Hematopoietic multipotent progenitor cell treated with erythropoietin and hydrocortisone succinate and interleukin-3 and kit ligand, for 17 days (in vitro differentiated cells): ENCODE data around the gene PPP2R2C.

ENCODE experiments used
- DNase-seq: peaks from one replicate; pipeline ENCODE4 v3.0.0-alpha.2; 2015; ENCODE audit warnings: low spot score

The PPP2R2C gene

DNA sequence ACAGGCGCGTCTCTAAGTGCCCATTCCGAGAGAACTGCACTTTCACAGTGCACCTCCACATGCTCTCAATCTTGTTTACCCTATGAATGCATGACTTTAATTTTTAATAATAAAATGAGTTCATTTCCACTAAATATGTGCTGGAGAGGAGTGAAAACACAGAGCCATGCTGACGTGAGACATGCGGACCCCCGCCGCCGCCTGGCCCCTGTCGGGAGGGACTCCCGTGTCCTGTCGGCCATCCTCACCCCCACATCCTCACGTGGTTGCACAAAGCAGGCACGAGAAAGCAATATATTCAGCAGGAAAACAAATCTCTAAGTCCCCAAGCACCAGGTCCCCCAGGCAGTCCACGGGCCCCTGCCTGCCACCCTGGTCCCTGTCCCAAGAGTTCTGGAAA, 23.1 kb downstream of the PPP2R2C start:
- DNase-seq, result no peak

DNA sequence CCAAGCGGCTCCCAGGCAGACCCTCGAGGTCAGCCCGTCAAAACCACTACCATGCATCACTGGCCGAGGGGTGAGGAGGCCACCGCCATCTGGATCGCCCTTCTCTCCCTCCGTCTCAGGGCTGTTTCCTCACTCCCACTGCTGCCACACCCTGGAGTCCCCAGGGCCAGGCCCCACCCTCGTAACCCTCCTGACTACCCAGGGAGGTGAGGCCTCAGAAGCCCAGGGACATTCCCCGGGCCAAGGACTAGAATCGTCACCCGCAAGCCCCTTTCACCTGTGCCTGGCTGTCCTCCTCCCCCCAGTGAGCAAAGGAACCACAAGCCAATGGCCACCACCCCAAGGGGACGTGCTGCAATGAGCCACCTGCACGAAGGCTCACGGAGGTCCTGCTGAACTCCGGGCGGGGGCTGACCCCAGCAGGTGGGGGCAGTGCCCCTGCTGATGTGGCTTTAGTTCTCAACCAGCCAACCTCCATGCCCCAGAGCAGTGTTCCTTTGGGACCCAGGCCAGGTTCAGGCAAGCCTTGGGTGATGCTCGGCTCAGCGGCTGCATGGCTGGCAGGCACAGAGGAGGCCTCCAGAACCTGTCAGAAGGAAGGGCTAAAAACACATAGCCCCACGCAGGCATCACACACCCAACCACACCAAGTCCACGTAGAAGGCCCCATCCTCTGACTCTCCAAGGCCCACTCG, 23.8 kb downstream of the PPP2R2C start:
- no peak for DNase-seq

DNA sequence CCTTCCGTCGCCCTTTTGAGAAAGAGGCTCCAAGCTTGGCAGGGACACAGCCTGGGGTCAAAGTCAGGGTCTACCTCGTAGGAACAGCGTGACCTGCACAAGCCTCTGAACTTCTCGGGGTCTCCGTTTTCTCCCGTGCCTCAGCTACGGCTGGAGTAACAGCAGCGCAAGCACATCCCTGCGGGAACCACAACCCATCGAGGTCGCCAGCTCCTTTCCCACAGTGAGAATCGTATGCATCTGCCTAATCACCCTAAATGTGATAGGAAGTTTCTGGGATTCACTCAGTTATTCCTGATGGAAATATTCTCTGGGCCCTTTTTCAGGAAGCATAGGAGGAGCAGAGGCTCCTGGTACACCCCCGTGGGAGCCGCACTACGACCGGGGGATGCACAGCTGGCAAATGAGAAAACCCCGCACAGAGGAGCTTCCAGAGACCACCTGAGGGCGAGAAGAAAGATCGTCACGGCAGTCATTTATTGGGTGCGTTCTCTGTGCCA, 24.7 kb downstream of the PPP2R2C start:
- DNase-seq, result no peak

DNA sequence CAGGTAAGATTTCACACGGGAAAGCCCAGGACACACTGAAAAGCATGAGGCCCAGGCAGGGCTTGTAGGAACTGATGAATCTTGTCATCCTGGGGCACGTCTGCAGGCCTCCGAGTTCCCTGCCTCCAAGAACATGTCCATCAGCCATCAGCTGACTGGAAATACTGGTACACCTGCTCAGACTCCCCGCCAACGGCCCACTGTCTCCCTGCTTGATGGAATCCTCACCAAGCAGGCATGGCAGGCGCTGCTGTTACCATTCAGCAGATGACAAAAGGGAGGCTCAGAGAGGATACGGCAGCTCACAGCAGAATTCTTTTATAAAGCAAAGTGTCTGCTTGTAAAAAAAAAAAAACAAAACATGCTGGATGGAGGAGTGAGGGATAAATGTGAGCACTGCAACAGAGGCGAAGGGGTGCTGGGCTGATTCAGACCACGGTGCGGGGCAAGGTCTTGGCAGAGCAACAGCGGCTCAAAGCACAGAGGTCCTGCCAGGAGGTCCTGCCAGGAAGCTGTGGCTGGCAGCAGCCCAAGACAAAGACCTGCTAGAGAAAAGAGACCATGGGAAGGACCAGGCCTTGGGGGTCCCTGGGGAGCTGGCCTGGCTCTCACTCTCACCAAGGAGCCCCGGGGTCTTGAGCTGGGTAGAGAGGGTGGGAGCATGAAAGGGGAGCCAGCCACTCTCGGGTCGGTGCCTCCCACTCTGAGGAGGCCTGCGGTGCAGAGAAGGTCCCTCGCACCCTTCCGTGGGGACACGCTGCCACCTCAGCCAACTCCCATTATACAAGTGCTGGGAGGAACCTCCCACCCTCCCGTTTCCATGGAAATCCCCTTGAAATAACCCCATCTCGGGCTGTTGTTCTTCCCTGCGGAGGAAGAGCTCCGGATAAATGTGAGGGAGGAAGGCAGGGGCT, 25.6 kb downstream of the PPP2R2C start:
- no peak for DNase-seq

DNA sequence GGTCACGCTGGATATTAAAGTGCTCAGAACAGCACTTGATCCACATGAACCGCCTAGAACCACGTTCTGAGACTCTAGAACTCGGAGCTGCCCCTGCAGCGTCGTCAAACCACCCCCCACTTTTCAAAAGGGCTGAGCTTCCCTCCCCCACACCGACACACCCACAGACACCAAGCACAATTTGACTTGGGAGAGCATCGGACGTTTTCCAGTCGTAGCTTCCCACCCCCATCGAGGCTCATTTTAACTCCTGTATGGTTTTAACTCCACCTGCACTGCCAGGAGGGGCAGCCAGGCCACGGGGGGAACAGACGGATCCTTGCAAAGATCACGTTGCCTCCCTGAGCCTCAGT, 26.3 kb downstream of the PPP2R2C start:
- no peak for DNase-seq

DNA sequence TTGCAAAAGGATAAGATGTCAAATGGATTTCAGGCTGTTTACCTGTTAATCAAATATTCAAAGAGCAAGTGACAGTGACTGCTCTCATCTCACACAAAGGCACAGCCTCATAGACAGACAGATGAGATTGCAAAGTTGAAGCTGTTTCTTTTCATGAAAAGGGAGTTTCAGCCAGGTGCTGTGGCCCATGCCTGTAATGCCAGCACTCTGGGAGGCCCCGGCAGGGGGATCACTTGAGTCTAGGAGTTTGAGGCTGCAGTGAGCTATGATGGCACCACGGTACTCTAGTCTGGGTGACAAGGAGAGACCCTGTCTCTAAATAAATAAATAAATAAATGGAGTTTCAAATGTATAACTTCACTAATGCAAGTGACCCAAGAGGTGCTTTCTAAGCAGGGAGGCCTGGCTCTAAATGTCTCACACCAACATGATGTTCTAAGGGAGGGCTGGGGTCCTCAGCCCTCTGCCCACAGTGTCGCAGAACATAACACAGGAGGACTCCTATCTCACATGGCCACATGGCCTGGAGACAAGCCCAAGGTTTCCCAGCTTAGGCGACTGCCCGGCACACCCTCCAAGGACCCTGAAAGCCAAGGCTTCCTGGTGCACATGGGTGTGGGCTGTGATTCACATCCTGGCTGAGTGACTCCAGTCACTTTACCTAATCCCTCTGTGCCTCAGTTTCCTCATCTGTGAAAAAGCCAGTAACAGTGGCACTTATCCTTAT, 26.8 kb downstream of the PPP2R2C start:
- DNase-seq, result no peak

DNA sequence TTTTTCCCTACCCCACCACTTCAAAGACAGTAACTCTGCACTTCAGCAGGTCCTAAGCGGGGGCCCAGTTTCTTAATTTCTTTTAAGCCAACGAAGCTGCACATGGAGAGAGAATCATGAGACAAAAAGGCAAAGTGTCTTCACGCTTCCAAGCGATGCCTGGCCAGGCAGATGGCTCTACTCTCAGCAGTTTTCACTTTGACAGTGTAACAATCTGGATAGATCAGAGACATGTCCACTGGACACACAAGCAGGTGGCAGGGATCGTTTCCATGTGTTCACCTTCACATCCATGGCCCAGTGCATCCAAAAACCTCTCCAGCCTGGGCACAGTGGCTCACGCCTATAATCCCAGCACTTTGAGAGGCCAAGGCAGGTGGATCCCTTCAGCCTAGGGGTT, 27.8 kb downstream of the PPP2R2C start:
- no peak for DNase-seq

DNA sequence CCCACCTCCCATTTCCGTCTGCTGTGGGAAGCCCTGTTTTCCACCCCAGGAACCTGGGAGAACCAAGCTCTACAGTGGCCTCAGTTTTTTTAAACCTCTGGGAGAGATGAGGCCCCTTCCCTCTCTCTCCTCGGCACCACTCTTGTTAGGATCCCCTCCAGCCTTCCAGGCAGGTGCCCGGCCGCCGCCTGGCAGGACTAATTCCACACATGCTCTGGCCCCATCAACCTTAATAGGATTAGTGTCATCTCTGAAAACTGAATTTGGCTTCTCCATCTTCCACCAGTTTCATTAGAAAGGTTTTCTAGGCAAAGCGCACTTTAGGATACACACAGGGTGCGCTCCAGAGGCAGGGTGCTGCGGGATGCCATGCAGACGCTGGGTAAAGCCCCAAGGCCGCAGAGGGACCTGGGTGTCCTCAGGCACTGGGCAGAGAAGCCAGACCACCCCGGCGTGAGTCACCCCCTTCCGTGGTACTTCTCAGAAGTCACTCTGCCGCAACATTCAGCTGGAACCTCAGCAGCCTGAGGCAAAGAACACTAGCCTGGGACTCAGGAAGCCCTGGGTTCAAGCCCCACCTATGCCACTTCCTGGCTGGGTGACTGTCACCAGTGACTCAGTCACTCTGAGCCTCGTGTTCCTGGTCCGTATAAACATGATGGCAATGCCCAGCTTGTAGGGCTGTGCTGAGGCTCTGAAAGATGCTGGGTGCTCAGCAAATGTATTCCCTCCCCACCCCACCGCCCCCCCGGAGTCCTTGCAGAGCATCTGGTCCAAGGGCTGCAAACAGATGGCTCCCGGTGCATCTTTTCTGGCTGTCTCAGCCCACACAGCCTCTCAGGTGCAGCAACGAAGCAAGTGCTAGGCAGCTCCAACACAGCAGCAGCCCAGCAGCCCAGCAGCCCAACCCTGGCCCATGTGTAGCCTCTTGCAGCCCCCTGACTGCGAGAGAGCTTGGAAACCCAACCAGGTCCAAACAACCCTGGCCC, 29.1 kb downstream of the PPP2R2C start:
- DNase-seq, result no peak

DNA sequence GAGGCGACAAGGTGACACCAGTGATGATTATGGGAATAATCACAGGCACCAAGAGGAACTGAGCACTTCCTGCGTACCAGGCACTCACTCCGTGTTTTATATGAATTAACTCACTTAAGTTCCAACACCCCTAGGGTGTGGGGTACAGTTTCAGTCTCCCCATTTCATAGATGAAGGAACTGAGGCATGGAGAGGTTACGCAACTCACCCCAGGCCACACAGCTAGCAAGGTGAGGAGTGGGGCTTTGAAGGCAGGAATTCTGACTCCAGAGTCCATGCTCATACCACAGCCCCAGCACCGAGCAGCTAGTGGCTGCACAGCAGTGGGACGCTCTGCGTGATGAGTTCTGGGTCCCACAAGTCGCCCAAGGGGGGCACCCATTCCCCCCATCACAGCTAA, 29.9 kb downstream of the PPP2R2C start:
- DNase-seq, result no peak

DNA sequence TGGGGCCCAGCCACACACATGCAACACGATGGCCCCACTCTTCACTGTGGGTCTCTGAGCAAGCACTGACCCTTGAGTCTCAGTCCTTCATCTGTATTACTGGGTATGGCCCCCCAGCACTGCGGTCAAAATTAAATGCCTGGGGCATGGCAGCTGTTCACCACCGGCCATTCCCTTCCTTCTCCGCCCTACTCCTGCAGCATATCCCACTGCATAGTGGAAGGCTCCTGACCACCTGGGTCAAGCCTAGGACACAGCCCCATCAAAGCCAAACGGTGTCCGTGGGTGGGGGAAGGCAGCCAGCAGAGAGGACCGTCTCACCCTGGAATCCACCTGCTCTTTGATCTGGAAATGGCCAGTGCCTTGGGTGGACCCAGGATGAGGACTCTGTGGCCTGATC, 30.7 kb downstream of the PPP2R2C start:
- no peak for DNase-seq

DNA sequence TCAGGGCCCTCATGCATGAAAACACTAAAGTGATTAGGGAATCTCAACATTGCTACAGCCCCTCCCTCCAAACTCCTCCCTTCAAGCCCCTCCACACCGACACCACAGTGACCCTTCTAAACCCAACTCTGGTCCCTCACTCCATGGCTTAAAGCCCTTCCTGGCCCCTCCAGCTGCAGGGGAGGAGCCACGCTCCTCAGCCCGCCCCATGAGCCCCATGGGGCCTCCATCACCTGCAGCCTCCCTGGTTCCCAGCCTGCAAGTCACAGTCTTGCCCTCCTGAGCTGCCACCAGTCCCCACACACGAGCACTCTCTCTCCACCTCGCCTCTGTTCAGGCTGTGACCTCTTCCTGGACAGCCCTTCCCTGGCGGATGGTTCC, 31.2 kb downstream of the PPP2R2C start:
- no peak for DNase-seq

DNA sequence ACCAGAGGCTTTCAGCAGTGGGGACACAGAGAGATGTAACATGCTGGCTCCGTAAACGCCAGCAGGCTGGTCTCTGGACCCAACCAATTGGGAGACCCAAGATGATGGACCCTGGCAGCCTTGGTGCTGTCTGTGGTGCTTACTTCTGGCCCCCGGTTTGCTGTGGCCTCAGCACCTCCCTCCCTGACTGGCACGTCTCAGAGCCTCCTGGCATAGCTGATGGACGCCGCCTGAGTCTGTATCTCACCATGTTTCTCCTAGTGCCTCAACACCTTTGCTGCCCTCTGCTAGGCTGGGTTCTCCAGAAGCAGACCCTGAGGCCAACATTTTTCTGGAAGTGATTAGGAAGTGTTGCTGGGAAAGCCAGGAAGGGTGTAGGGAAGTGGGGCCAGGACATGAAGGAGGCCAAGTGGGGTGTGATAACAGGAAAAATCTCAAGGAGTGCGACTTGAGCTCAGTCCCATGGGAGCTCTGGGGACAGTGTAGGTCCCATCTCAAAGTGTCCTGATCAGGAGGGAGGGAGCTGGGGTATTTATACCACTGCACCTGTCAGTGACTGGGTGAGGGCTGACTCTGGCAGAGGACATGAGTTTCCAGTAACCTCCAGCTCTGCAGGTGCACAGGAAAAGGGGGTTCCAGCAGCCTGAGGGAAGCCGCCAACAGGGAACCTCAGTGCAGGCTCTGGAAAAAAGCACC, 31.8 kb downstream of the PPP2R2C start:
- DNase-seq, result no peak

DNA sequence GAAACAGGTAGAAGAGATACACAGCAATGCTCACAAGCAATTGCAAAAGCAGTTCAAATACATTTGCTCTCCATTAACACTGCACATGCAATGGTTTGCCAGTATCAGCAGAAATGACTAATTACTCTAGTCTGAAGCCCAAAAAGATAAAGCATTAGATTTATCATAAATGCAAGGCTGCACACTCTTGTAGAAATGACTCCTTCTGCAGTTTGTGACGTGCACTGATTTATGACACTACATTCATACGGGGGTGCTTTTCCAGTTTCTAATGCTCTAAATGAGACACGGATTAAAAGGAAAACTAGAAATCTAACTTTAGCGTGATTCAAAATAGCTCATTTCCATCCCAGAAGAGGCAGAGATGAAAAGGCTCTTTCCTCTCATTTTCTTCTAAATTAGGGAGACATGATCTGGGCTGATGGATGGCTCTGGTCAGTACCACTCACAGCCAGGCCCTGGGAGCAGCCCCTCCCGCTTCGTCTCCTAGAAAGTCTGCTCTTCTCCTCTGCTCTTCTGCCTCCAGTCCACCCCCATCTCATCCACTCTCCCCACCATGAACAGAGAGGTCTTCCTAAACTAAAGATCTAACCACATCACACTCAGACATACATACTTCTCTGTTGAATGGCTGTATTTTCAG, 33.2 kb downstream of the PPP2R2C start:
- DNase-seq, result no peak

DNA sequence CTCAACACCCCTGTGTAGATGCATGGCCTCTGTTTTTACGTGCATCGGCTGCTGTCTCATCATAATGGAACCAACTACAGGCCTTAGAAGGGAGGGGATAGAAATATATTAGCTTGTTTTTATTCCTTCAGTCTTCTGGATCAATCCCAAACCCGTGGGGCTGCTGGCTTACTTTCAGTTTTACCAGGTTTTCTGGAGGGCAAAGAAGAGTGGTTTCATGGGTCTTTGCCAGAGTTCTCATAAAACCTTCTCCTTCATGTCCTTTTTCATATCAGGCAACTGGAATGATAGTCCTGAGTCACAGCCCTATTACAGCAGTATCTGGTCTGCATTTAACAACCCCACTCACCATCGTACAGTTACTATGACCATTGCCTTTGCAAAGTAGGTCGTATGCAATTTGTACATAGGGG, 34.6 kb downstream of the PPP2R2C start:
- DNase-seq, result no peak

DNA sequence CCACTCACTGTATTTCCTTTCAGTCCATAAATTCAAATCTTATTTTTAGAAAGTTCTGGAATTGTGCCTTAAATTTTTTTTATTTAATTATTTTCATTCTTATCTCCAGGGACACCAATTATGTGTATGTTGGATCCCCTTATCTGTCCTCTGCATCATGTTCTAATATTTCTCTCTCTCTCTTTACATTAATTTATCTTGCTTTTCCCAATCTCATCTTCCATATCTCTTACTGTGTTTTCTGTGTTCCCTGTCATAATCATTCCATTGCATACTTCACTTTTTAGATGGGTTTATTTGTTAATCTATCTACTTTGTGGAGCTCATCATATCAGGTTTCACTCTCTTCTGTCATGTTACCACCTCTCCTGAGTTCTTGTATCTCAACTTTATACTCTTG, 37.4 kb downstream of the PPP2R2C start:
- no peak for DNase-seq

DNA sequence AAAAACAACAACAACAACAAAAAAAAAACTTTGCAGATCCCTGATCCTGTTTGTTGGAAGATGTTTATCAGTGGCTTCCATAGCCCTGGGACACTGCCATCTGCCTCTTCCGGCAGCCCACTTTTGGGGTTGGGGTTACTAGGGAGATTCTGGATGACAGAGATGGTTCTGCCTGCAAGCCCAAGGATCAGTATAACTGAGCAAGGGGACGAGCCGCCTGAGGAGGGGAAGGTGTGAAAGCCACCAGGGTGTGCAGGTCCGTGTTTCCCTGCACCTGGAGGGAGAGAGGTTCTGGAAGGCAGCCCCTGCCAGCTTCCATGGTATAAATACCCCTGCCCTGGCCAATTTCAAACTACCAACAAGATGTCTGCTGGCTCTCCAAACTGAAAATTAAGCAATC, 41.5 kb downstream of the PPP2R2C start:
- DNase-seq, result no peak

DNA sequence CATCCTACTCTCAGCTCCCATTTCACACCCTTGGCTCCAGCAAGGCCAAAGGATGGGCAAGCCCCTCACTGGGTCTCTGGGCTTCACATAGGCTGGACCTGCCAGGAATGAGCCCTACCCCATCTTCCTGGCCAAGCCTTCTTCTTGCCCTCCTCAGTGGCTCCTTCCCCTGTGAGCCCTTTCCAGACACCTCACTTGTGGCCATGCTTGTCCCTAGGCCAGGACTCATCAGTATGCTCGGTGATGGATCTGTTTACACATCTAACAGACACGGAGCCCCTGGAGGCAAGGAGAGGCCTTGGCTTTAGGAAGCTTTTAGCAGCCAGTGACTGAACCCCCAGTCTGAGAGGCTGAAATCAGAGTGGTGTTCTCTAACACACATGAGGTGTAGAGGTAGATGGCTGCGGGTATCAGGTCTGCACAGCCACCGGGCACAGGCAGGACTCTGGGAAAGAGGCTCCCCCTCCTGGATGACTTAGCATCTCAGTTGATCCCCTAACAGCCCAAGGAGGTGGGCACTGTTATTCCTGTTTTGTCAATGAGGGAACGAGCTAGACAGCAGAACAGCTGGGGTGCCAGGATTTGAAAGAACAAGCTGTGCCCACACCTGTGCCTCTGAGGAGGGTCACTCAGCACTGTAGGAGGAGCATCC, 44.8 kb downstream of the PPP2R2C start:
- no peak for DNase-seq

DNA sequence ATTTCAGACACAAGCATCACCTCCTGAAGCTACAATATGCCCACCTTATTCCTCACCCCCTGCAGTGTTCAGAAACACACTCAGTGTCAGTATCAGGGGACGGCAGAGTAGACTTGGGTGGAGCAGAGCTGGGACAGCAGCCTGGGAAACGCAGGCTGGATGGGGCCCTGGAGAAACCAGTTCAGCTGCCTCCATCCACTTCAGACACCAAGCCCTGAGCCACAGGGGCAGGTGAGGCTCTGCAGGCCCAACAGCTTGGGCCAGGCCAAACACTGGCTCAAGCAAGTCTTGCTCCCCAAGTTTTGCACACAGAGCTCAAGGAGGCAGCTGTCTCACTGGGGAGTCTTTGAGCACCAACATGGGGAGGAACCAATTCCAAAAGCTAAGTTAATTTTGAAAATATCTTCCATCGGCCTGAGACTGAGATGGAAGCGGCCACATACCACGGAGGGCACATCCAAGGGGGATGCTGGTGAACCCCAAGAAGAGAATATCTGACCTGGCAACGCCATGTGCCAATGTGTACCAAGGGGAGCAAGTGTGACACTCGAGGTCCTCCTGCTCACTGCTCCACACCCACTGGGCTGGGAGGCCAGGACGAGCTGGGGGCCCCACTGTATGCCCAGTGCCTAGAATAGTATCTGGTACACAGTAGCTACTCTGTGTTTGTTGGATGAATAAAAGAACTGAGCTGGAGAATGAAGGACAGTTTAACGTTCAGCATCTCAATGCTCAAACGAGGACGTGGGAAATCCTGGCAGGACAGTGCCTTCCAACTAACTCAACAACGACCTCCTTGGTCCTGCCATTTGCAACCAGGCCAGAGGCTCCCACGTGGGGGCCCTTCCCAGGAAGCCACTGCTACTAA, 45.6 kb downstream of the PPP2R2C start:
- DNase-seq, result no peak

DNA sequence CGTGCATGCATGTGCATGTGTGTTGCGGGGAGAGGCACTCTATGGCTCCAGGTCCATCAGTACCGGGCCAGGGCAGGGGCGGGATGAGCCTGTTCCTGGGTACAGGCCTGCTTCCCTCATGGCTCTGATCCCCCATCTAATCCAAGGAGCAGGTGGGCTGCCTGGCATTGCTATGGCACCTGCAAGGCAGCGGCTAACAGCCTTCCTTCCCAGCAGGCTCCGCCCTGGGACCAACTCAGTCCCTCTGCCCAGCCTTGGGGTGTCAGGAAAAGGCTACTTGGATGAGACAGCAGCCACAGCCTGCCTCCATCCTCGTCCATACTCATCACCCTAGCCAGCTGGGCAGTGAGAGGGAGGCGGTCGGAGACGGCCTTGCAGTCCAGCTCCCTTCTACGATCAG, 46.5 kb downstream of the PPP2R2C start:
- DNase-seq, result no peak
